ENCODE data around the gene LAMA3.

Gene LAMA3

DNA sequence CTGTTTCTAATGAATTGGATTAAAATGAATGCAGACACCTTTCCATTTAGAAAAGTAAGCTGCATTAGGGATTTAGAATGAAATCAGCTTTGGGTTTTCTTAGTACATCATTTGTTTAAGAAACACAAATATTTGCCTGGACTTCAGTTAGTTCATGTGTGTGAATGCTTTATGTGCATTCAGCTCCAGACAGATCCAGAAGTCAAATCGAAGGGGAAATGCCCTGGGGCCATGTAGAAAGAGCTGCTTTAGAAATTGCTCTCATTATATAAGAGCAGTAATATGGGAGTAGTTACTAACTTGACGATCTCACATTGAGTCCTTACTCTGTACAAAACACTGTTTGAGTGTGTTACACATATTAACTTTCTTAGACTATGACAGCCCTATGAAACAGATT lies 237.3 kb downstream of the LAMA3 start:
- no peak for DNase-seq (ENCODE audit: low read depth)
- no peak for TF ChIP-seq CTCF (IDR thresholded peaks at IDR 0.05; ENCODE audit: low read depth, low read length, missing control alignments)
- no peak overlapping the region for H3K4me3 ChIP-seq (ENCODE audit: low read depth, low read length)

- H3K4me3 ChIP-seq (ENCODE audit: low read depth, low read length), result no peak overlapping the region
- no peak for DNase-seq (ENCODE audit: low read depth)
- no peak for TF ChIP-seq CTCF (IDR thresholded peaks at IDR 0.05; ENCODE audit: low read depth, low read length, missing control alignments)
These were observed 238.8 kb downstream of the LAMA3 start for GRCh38 chr18:23927821-23928746.

DNA sequence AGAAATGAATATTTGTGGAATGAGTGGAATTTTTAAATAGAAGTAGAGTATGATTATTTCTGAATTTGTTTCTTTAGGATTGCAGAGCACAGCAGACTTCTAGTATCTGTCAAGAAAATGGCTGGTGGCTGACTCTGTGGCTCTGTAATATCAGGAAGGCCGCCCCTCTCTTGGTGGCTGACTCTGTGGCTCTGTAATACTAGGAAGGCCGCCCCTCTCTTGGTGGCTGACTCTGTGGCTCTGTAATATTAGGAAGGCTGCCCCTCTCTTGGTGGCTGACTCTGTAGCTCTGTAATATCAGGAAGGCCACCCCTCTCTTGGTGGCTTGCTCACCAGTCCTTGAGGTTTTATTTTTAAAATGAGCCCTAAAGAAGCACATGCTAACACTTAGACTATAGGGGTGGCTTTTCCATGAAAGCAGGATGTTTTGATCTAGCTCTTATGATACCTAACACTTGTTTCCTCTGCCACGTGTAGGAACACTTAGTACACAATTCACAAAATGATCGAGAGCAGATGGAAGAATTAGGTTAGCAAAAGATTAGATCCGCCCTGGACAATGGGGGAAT lies 240.2 kb downstream of the LAMA3 start:
- no peak for DNase-seq (ENCODE audit: low read depth)
- no peak for TF ChIP-seq CTCF (IDR thresholded peaks at IDR 0.05; ENCODE audit: low read depth, low read length, missing control alignments)
- H3K4me3 ChIP-seq (ENCODE audit: low read depth, low read length), result no peak overlapping the region

DNA sequence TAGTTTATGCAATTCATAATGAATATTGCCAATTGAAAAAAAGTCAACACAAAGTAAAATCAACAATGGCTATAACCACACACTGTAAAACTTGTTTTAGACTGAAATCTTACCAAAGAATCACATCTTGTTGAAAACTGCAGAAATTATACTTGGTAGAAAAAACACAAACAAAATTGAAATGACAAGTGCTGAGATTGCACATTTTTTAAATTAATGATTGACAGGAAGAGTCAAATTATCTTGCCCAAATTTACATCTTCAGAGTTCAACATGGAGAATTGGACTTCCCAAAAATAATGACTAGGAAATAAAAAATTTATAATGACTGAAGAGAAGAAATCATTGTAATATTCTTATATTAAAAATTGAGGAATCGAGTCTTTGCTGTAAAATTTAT lies 240.7 kb downstream of the LAMA3 start:
- H3K4me3 ChIP-seq (ENCODE audit: low read depth, low read length), result no peak overlapping the region
- no peak for TF ChIP-seq CTCF (IDR thresholded peaks at IDR 0.05; ENCODE audit: low read depth, low read length, missing control alignments)
- no peak for DNase-seq (ENCODE audit: low read depth)

DNA sequence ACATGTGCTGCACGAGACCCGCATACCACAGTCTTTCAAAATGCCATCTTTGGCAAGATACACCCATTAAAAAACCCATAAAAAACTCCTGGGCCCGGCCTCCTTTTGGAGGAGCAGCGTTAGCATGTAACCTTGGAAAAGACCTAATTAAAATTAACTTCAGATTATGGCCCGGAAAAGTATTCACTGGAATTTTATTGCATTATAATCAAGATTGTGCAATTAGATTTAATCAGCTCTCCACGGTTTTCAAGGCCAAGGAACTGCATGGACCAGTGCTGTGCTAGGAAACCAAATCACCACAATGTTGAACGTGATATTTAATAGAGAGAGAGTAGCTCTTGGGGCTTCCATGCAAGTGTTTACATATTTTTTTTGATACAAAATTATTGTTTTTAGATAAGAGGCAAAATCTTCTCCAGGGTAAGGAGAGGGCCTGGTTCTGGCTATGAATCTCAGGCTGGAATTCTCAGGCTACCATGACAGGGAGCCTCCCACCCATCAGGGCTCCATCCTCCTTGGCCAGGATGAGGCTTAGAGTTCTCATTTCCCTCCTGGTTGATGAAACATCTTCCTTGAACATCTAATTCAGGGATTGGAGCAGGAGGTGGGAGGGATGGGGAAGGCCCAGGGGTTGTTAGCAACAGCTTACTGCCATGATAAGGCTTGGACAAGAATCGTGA lies 243.3 kb downstream of the LAMA3 start:
- no peak for TF ChIP-seq CTCF (IDR thresholded peaks at IDR 0.05; ENCODE audit: low read depth, low read length, missing control alignments)

DNA sequence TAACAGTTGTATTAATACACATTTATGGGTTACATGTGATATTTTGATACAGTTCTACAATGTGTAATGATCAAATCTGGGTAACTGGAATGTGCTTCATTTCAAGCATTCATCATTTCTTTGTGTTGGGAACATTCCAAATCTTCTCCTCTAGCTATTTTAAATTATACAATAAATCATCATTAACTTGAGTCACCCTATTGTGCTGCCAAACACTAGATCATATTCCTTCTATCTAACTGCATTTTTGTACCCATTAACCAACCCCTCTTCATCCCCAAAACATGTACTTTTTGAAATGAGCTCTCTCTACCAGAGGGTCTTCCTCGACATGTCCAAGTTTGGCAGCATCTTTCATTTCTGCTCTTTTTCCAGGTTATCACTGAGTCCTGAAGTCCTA lies 244.2 kb downstream of the LAMA3 start:
- no peak for TF ChIP-seq CTCF (IDR thresholded peaks at IDR 0.05; ENCODE audit: low read depth, low read length, missing control alignments)
- no peak overlapping the region for H3K4me3 ChIP-seq (ENCODE audit: low read depth, low read length)
- DNase-seq (ENCODE audit: low read depth), result no peak

More for the DNA sequence above, 243.3 kb downstream of the LAMA3 start:
- DNase-seq (ENCODE audit: low read depth), result no peak
- no peak overlapping the region for H3K4me3 ChIP-seq (ENCODE audit: low read depth, low read length)
